IMR-90 (cell line): ENCODE measurements around the gene CNIH2. TPM values are rescaled to one million over a fixed set of nuclear protein-coding genes. Genes with fewer than 3 reads are reported as not detected.
"Not testable (repeated sequence)": the region's sequence is repeated elsewhere in the genome, so short reads cannot be mapped to it uniquely, and the experiment has no call there.

Experiments
- ATAC-seq: fragments of 200-7000 bp; cut with Tn5 transposase; 2 replicates; pipeline ENCODE4 v1.9.1; 2020; ENCODE audit warnings: low read depth, mild to moderate bottlenecking, moderate library complexity
- BruUV-seq: library from RNA; stranded (reverse); fragments of 400-500 nt; replicated peaks from 2 replicates; lab custom pipeline; 2021; lab: Mats Ljungman, UMichigan
- CTCF ChIA-PET: fragments of 300-600 bp; formaldehyde crosslinking; extraction: SDS; loops from one replicate; lab custom pipeline; 2021; ENCODE audit warnings: antibody characterized with exemption; lab: Yijun Ruan, JAX
- POLR2A ChIA-PET: fragments of 300-600 bp; sonication (Branson Sonifier 250); formaldehyde crosslinking; loops from one replicate; lab custom pipeline; 2022; ENCODE audit warnings: antibody characterized with exemption; ENCODE audit not compliant: unreplicated experiment; lab: Charles Lee
- DNase-seq: peaks from one replicate; pipeline ENCODE4 v3.0.0; 2013
- H2AFZ ChIP-seq: replicated peaks from 2 replicates; pipeline ENCODE3; 2013; ENCODE audit warnings: low read length, mild to moderate bottlenecking; ENCODE audit not compliant: poor library complexity
- H2AK5ac ChIP-seq: 2 replicates; pipeline ENCODE4 v1.6.1; 2013; ENCODE audit warnings: low read depth, low read length, inconsistent platforms
- H2AK9ac ChIP-seq: replicated peaks from 2 replicates; pipeline ENCODE3; 2013; ENCODE audit warnings: mild to moderate bottlenecking, low read depth, low read length, moderate library complexity; ENCODE audit not compliant: poor library complexity
- H2BK120ac ChIP-seq: 2 replicates; pipeline ENCODE4 v1.6.1; 2013; ENCODE audit warnings: low read depth, low read length, inconsistent platforms
- H2BK15ac ChIP-seq: 3 replicates; pipeline ENCODE4 v1.6.1; 2013; ENCODE audit warnings: low read depth, low read length, inconsistent platforms
- H2BK20ac ChIP-seq: 2 replicates; pipeline ENCODE4 v1.6.1; 2013; ENCODE audit warnings: low read depth, mild to moderate bottlenecking, inconsistent platforms, low read length, moderate library complexity
- H2BK5ac ChIP-seq: 2 replicates; pipeline ENCODE4 v1.6.1; 2013; ENCODE audit warnings: mild to moderate bottlenecking, low read depth, low read length, inconsistent platforms; ENCODE audit not compliant: poor library complexity, severe bottlenecking
- H3K14ac ChIP-seq: replicated peaks from 2 replicates; pipeline ENCODE4 v1.6.1; 2013; ENCODE audit warnings: low read depth, low read length, inconsistent platforms
- H3K18ac ChIP-seq: 2 replicates; pipeline ENCODE4 v1.6.1; 2013; ENCODE audit warnings: low read depth, low read length, control low read depth
- H3K23ac ChIP-seq: 2 replicates; pipeline ENCODE4 v1.6.1; 2013; ENCODE audit warnings: low read depth, low read length, inconsistent platforms
- H3K27ac ChIP-seq: 2 replicates; pipeline ENCODE4 v1.5.1; 2013; ENCODE audit warnings: mild to moderate bottlenecking, control low read depth, low read length; ENCODE audit not compliant: insufficient read depth
- H3K27me3 ChIP-seq: 2 replicates; pipeline ENCODE4 v1.6.1; 2013; ENCODE audit warnings: low read length; ENCODE audit not compliant: control insufficient read depth, insufficient read depth
- H3K36me3 ChIP-seq: 2 replicates; pipeline ENCODE4 v1.6.1; 2013; ENCODE audit warnings: low read length, mixed read lengths; ENCODE audit not compliant: control insufficient read depth, insufficient read depth
- H3K4ac ChIP-seq: 2 replicates; pipeline ENCODE4 v1.6.1; 2013; ENCODE audit warnings: low read depth, low read length, inconsistent platforms
- H3K4me1 ChIP-seq: 2 replicates; pipeline ENCODE4 v1.6.1; 2013; ENCODE audit warnings: low read length, mixed read lengths; ENCODE audit not compliant: control insufficient read depth, insufficient read depth
- H3K4me2 ChIP-seq: 2 replicates; pipeline ENCODE4 v1.6.1; 2013; ENCODE audit warnings: low read depth, mild to moderate bottlenecking, control low read depth, low read length, moderate library complexity
- H3K4me3 ChIP-seq: 2 replicates; pipeline ENCODE4 v1.5.1; 2013; ENCODE audit warnings: low read depth, mild to moderate bottlenecking, control low read depth, low read length, moderate library complexity; ENCODE audit not compliant: insufficient read depth
- H3K56ac ChIP-seq: 2 replicates; pipeline ENCODE4 v1.6.1; 2013; ENCODE audit warnings: low read length, inconsistent platforms; ENCODE audit not compliant: insufficient read depth; ENCODE audit errors: extremely low read depth
- H3K79me1 ChIP-seq, 2 experiments: 2 replicates each; pipeline ENCODE4 v1.6.1; 2013; ENCODE audit warnings: low read length in 2 of 2, inconsistent platforms in 1 of 2, low read depth in 1 of 2
- H3K9ac ChIP-seq: 2 replicates; pipeline ENCODE4 v1.6.1; 2013; ENCODE audit warnings: low read depth, low read length, control low read depth
- H3K9me1 ChIP-seq: 2 replicates; pipeline ENCODE4 v1.6.1; 2013; ENCODE audit warnings: low read length, inconsistent platforms; ENCODE audit not compliant: insufficient read depth
- H3K9me3 ChIP-seq: 2 replicates; pipeline ENCODE4 v1.6.1; 2013; ENCODE audit warnings: low read length; ENCODE audit not compliant: control insufficient read depth, insufficient read depth
- H4K20me1 ChIP-seq: 2 replicates; pipeline ENCODE4 v1.6.1; 2013; ENCODE audit warnings: low read length, inconsistent platforms; ENCODE audit not compliant: insufficient read depth
- H4K5ac ChIP-seq: 2 replicates; pipeline ENCODE4 v1.6.1; 2013; ENCODE audit warnings: mild to moderate bottlenecking, low read depth, low read length, control low read depth
- H4K8ac ChIP-seq, 2 experiments: 2 replicates each; pipeline ENCODE4 v1.6.1; 2013; ENCODE audit warnings: low read depth in 2 of 2, low read length in 2 of 2, control low read depth in 1 of 2, inconsistent platforms in 1 of 2
- H4K91ac ChIP-seq: 2 replicates; pipeline ENCODE4 v1.6.1; 2013; ENCODE audit warnings: low read depth, low read length, inconsistent platforms; ENCODE audit not compliant: insufficient read depth
- CHD1 ChIP-seq: IDR thresholded peaks from 2 replicates; pipeline ENCODE4 v1.6.1; 2012; ENCODE audit warnings: low read depth, low read length, improper control_type of control experiment
- FOS ChIP-seq: fragments of 150-350 bp; IDR thresholded peaks from 2 replicates; pipeline ENCODE4 v1.6.1; 2016; ENCODE audit warnings: low read depth, low read length
- whole genome bisulfite sequencing, 2 experiments: methylation state at CpG; one replicate each; pipeline versions ENCODE4 v1.1.5 to v1.1.7; 2013; ENCODE audit warnings: missing lambda C conversion rate in 2 of 2; ENCODE audit not compliant: insufficient read length in 1 of 2; ENCODE audit errors: extremely low coverage in 2 of 2; 5-methylcytosine and 5-hydroxymethylcytosine counted together
- dilution Hi-C: fragments of 300-500 bp; cut with HindIII; formaldehyde crosslinking; loops from one replicate; pipeline ENCODE4 v1.14.3; 2018; ENCODE audit warnings: low sequenced_read_pairs; ENCODE audit not compliant: unreplicated experiment
- in situ Hi-C: fragments of 300-500 bp; cut with MboI; formaldehyde crosslinking; loops from 3 replicates; pipeline ENCODE4 v1.14.3; 2019; ENCODE audit warnings: low sequenced_read_pairs, inconsistent platforms, mixed read lengths
- intact Hi-C: fragments of 100-400 bp; cut with micrococcal nuclease; formaldehyde crosslinking; loops from 2 replicates; pipeline ENCODE4 v1.10.0; 2022
- polyA plus RNA-seq, 3 experiments: library from polyadenylated mRNA; depleted of rRNA; stranded (reverse); fragments of >200 nt; gene quantifications; 2 replicates each; pipeline ENCODE4 v1.2.3, GENCODE V29; 2012; ENCODE audit warnings: low replicate concordance in 1 of 3
- total RNA-seq: library from RNA; depleted of rRNA; stranded (reverse); fragments of >200 nt; gene quantifications from 2 replicates; pipeline ENCODE4 v1.2.3, GENCODE V29; 2012
- TF ChIP-seq, protein P1 (sequence below): fragments of 150-350 bp; IDR thresholded peaks from 2 replicates; pipeline ENCODE4 v1.6.1; 2016; ENCODE audit warnings: low read depth, mild to moderate bottlenecking, low read length, moderate library complexity, borderline replicate concordance

The CNIH2 gene
- total and polyA plus RNA-seq, 2 of the 4 experiments (the other 2 are of a cell fraction), result 0.54 to 3.4 TPM

DNA sequence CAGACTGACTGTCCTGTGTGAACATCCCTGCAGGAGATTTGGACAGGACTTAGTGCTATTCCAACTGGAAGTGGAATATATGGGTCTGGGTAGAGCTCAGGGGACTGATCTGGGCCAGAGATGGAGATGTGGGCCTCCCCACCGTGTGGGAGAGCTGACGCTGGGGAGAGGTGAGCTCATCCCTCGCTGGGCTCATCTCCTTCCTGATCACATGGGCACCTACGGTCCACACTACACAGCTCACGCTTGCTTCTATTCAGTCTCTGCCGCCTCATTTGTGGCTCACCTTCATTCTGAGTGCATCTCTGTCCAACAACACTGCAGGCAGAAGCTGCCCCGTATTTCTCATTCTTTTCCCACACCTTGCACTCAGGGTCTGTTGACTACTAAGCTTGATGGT is 26.2 kb upstream of the CNIH2 start:
- Histone ChIP-seq H2AK5ac (no peak overlapping the region), H3K27me3 (no peaks in the 10 kb centered on the region), H3K9me3 (no peaks in the 10 kb centered on the region), H2BK120ac (no peak overlapping the region), H3K4me3 (no peak overlapping the region), H3K4ac (no peak overlapping the region), H4K91ac (no peak overlapping the region), H3K27ac (no peak overlapping the region), H3K14ac (no peak overlapping the region), H2AFZ (no peak overlapping the region), H3K4me2 (no peak overlapping the region), H2AK9ac (no peak overlapping the region), H3K9me1 (peaks cover 11% of the 10 kb centered on the region; the same call in 1 of the 2 replicates), H3K4me1 (peaks cover 2% of the 10 kb centered on the region; the same call in 1 of the 2 replicates), H4K20me1 (no peaks in the 10 kb centered on the region), H3K56ac (no peak overlapping the region), H2BK5ac (no peak overlapping the region), H3K36me3 (peaks cover 10% of the 10 kb centered on the region), H3K18ac (no peak overlapping the region), H2BK20ac (no peak overlapping the region), H2BK15ac (no peak overlapping the region), H3K79me1 (peaks cover 2 to 3% of the 10 kb centered on the region in 2 experiments; a peak in 3 of 4 replicates), H4K8ac (no peak overlapping the region), H4K5ac (no peak overlapping the region), H3K9ac (no peak overlapping the region), H3K23ac (no peak overlapping the region)
- in situ Hi-C loops (no loop called here), dilution Hi-C loops (no loop called here), intact Hi-C loops (no loop called here)
- DNase-seq (no peak), ATAC-seq (no peak)
- WGBS, 2 experiments, result 96% methylated on average over 4 of the region's 7 CpGs; no CpG with 5 or more reads in 1 of the 2 experiments
- no TSS peak for BruUV-seq
- ChIA-PET POLR2A (no interaction called here), CTCF (no interaction called here)
- TF ChIP-seq FOS, result no peak
- TF ChIP-seq CHD1, result no peak
- TF ChIP-seq, protein P1, sequence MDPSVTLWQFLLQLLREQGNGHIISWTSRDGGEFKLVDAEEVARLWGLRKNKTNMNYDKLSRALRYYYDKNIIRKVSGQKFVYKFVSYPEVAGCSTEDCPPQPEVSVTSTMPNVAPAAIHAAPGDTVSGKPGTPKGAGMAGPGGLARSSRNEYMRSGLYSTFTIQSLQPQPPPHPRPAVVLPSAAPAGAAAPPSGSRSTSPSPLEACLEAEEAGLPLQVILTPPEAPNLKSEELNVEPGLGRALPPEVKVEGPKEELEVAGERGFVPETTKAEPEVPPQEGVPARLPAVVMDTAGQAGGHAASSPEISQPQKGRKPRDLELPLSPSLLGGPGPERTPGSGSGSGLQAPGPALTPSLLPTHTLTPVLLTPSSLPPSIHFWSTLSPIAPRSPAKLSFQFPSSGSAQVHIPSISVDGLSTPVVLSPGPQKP, result no peak

DNA sequence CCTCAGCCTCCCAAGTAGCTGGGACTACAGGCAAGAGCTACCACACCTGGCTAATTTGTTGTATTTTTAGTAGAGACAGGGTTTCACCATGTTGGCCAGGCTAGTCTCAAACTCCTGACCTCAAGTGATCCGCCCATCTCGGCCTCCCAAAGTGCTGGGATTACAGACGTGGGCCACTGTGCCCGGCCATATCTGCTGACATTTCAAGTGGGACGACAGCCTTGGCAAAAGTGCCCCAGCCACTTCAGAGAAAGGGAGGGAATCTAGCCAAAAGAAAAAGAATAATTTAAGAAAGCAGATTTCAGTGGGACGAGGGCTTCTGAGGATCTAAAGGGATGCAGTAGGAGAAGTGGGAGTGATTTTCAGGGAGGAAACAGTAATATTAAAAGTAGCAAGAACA is 24.9 kb upstream of the CNIH2 start:
- H3K27me3 ChIP-seq, H3K14ac ChIP-seq, H2BK120ac ChIP-seq, H3K18ac ChIP-seq, H4K20me1 ChIP-seq, POLR2A ChIA-PET, H4K5ac ChIP-seq, H3K4me3 ChIP-seq, H3K9me3 ChIP-seq, BruUV-seq, CTCF ChIA-PET, H2BK5ac ChIP-seq, H3K4ac ChIP-seq, H2BK15ac ChIP-seq, intact Hi-C loops, H3K4me2 ChIP-seq, H2AK5ac ChIP-seq, H2AK9ac ChIP-seq, H3K56ac ChIP-seq, DNase-seq, in situ Hi-C loops, H4K8ac ChIP-seq, H3K27ac ChIP-seq, H3K23ac ChIP-seq, dilution Hi-C loops, H3K9ac ChIP-seq, H3K4me1 ChIP-seq, H2AFZ ChIP-seq, H2BK20ac ChIP-seq, ATAC-seq, H4K91ac ChIP-seq: not testable (repeated sequence)
- 83% methylated on average over 3 of the region's 6 CpGs; no CpG with 5 or more reads in 1 of the 2 experiments for WGBS, 2 experiments
- Histone ChIP-seq H3K9me1 (peaks cover 11% of the 10 kb centered on the region; the same call in 1 of the 2 replicates), H3K79me1 (peaks cover 7 to 12% of the 10 kb centered on the region in 2 experiments; a peak in 2 of 4 replicates), H3K36me3 (peaks cover 10% of the 10 kb centered on the region)
